Stimulated activated CD4-positive, alpha-beta T cell treated with anti-CD3 and anti-CD28 coated beads, Interleukin-1b, Interleukin-23, amount 100 ng/mL, for 24 hours (primary cell): ENCODE data around the gene MSH2.

Experiments used
- DNase-seq, 4 experiments: peaks; one replicate each; pipeline ENCODE4 v3.0.0-alpha.2; 2020; ENCODE audit warnings: low read depth in 4 of 4, low spot score in 1 of 4

Gene MSH2

DNA sequence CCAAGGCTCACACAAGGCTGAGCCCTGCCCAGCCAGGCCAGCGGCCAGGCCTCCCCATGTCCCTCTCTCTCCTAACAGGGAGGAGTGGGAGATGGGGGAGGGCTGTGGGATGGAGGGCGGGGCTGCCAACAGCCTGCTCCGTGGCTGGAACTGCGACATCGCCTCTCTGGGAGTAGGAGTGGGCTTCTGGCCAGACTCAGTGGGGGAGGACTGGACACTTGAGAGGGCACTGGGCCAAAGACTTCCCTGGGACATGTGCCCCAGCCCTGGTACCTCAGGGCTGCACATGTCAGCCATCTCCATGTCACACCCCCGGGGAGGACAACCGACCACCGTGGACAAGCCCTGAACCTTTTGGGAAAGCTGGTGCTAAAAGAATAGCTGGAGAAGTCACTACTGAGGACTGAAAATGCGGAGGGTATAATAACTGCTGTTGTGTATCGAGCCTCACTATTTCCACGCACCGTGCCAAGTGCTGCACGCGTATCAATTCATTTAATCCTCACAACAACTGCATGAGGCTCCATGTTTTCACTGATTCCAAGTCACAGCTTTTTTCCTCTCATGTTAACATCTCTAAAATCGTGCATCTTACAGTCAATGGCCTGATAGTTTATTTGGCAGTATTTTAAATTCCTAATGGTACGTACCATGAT is 127.3 kb downstream of the MSH2 start:
- no peak for DNase-seq

DNA sequence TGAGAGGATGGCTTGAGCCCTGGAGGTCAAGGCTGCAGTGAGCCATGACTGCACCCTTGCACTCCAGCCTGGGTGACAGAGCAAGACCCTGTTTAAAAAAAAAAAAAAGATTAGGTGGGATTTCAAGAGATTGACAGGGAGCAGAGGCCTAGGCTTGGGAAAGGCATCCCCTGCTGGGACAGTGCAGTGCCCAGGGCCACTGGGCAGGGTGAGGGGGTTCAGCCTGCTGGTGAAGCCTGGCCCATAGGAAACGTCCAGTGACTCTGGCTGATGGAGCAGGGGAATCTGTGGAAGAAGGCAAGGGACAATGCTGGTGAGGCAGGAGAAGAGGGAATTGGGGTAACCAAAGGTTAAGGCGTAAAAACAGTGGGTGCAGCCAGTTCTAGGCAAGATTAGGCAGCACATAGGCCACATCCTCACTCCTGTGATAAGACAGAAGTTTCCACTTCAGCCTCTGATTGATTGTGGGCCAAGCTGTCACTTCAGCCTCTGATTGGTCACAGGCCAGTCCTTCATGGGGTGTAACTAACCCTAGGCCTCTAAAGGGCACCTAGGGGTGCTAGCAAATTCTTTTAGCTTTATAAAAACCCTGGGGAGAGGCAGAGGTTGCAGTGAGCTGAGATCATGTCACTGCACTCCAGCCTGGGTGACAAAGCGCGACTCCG is 128.6 kb downstream of the MSH2 start:
- DNase-seq = no peak
